SU-DHL-6 (cell line): ENCODE data around the gene PTPRN2.

Experiments
- CTCF ChIP-seq: fragments of 200-600 bp; sonication (generic); IDR thresholded peaks from one replicate; pipeline ENCODE4 v1.5.1; 2017; ENCODE audit warnings: antibody characterized with exemption, mild to moderate bottlenecking, low read length, moderate library complexity; ENCODE audit not compliant: insufficient read depth, poor library complexity, severe bottlenecking
- EZH2phosphoT487 ChIP-seq: fragments of 200-600 bp; sonication (generic), shearing (Covaris generic); conservative IDR thresholded peaks from 2 replicates; pipeline ENCODE4 v1.6.1; 2018; ENCODE audit warnings: mild to moderate bottlenecking, antibody characterized with exemption, low read length, moderate library complexity, mixed read lengths

- TF ChIP-seq CTCF (no peak), EZH2phosphoT487 (no peak)
These were observed 185.8 kb downstream of the PTPRN2 start for GRCh38 chr7:158401826-158402225.
